ENCODE data around the gene EYA4.

EYA4 gene

DNA sequence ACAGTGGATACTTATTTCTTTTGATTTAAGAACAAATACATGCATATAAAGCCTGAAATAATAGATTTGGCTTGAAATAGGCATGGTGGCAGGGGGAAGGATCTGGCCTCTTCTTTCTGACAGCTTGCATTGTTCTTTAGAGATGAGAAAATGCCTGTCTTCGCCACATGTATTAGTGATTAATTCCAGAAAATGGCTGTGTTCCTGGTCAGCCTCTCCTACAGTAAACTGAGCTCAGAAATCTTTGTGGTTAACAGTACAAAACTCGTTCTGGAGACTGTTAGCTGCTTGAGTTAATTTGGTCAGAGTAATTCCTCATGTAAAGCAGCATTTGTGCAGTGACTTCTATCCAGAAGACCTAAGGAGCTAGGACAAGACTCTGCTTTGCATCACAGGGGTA is 151.5 kb downstream of the EYA4 start:
- H2BK5ac ChIP-seq (ENCODE audit: low read length) = no peak overlapping the region
- no peak overlapping the region for H2BK15ac ChIP-seq (ENCODE audit: low read length)
- no peak overlapping the region for H4K8ac ChIP-seq (ENCODE audit: low read depth, low read length)
- no peak overlapping the region for H2AK5ac ChIP-seq (ENCODE audit: low read depth, low read length)
- H3K79me1 ChIP-seq (ENCODE audit: low read depth, low read length) = no peaks in the 10 kb centered on the region
- H3K27ac ChIP-seq (replicated peaks; ENCODE audit: low read length) = no peak overlapping the region
- H3K4ac ChIP-seq (ENCODE audit: low read length) = no peak overlapping the region
- H3K9me3 ChIP-seq (replicated peaks in 1 of 2; ENCODE audit: control insufficient read depth in 2 of 2, insufficient read depth in 1 of 2, low read depth in 1 of 2, low read length in 2 of 2) = no peaks in the 10 kb centered on the region
- no peak overlapping the region for H3K4me3 ChIP-seq (ENCODE audit: low read length in 2 of 2)
- DNase-seq (ENCODE audit: low spot score) = no peak
- H2BK120ac ChIP-seq (ENCODE audit: low read depth, low read length) = no peak overlapping the region
- no peaks in the 10 kb centered on the region for H3K27me3 ChIP-seq (ENCODE audit: control insufficient read depth in 3 of 3, insufficient read depth in 3 of 3, low read depth in 1 of 3, low read length in 3 of 3)
- H2BK12ac ChIP-seq (ENCODE audit: low read length) = no peak overlapping the region
- H3K9ac ChIP-seq (ENCODE audit: low read depth, low read length, poor library complexity) = no peak overlapping the region
- H4K91ac ChIP-seq (ENCODE audit: low read depth, low read length, poor library complexity) = no peak overlapping the region
- no peak overlapping the region for H3K4me2 ChIP-seq (ENCODE audit: insufficient read depth, low read length, poor library complexity, severe bottlenecking)
- H3K36me3 ChIP-seq (replicated peaks in 1 of 2; ENCODE audit: control insufficient read depth in 2 of 2, insufficient read depth in 2 of 2, low read length in 2 of 2) = no peaks in the 10 kb centered on the region
- peaks cover 14 to 16% of the 10 kb centered on the region in 2 donors for H3K4me1 ChIP-seq (ENCODE audit: control insufficient read depth in 2 of 2, insufficient read depth in 1 of 2, low read depth in 1 of 2, low read length in 2 of 2)
- no CpG with 5 or more reads among the region's 2 CpGs for WGBS, 2 donors (ENCODE audit: extremely low coverage in 2 of 2, insufficient read length in 2 of 2, insufficient replicate concordance in 1 of 2)
- H3K18ac ChIP-seq (ENCODE audit: low read length) = no peak overlapping the region
- H3K14ac ChIP-seq (ENCODE audit: low read length) = no peak overlapping the region
- H3K23ac ChIP-seq (ENCODE audit: low read depth, low read length, poor library complexity) = no peak overlapping the region
- H2AFZ ChIP-seq (ENCODE audit: low read length) = peak overlapping the region; percentile 67

DNA sequence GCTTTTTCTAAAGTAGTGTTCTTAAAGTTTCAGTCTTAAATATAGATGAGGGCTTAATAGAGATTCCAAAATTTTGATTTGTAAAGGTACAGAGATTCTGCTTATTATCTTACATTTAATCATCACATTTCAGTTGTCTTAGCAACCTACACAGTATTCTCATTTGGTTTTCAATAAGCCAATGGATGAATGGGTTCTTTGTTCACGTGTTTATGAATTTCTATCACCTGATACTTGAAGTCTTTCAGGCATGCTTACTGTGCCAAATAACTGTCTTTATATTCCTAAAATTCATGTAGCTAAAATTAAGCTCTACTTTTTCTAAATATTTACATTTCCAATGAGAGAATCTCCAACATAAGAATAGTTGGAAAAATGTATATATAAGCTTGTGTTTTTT is 152.7 kb downstream of the EYA4 start:
- H3K4me3 ChIP-seq (ENCODE audit: low read length in 2 of 2) = no peak overlapping the region
- no peak overlapping the region for H3K4me2 ChIP-seq (ENCODE audit: insufficient read depth, low read length, poor library complexity, severe bottlenecking)
- peaks cover 12 to 16% of the 10 kb centered on the region in 2 donors for H3K4me1 ChIP-seq (ENCODE audit: control insufficient read depth in 2 of 2, insufficient read depth in 1 of 2, low read depth in 1 of 2, low read length in 2 of 2)
- no peak overlapping the region for H3K27ac ChIP-seq (replicated peaks; ENCODE audit: low read length)
- no peak overlapping the region for H2BK15ac ChIP-seq (ENCODE audit: low read length)
- no peak overlapping the region for H2BK120ac ChIP-seq (ENCODE audit: low read depth, low read length)
- no peak overlapping the region for H3K14ac ChIP-seq (ENCODE audit: low read length)
- DNase-seq (ENCODE audit: low spot score) = no peak
- no peaks in the 10 kb centered on the region for H3K79me1 ChIP-seq (ENCODE audit: low read depth, low read length)
- H4K91ac ChIP-seq (ENCODE audit: low read depth, low read length, poor library complexity) = no peak overlapping the region
- no peak overlapping the region for H2AK5ac ChIP-seq (ENCODE audit: low read depth, low read length)
- H2AFZ ChIP-seq (ENCODE audit: low read length) = no peak overlapping the region
- no peaks in the 10 kb centered on the region for H3K36me3 ChIP-seq (replicated peaks in 1 of 2; ENCODE audit: control insufficient read depth in 2 of 2, insufficient read depth in 2 of 2, low read length in 2 of 2)
- no peak overlapping the region for H3K23ac ChIP-seq (ENCODE audit: low read depth, low read length, poor library complexity)
- no CpG with 5 or more reads among the region's 1 CpG for WGBS, 2 donors (ENCODE audit: extremely low coverage in 2 of 2, insufficient read length in 2 of 2, insufficient replicate concordance in 1 of 2)
- no peak overlapping the region for H3K4ac ChIP-seq (ENCODE audit: low read length)
- H3K9me3 ChIP-seq (replicated peaks in 1 of 2; ENCODE audit: control insufficient read depth in 2 of 2, insufficient read depth in 1 of 2, low read depth in 1 of 2, low read length in 2 of 2) = no peaks in the 10 kb centered on the region
- H3K9ac ChIP-seq (ENCODE audit: low read depth, low read length, poor library complexity) = no peak overlapping the region
- H2BK12ac ChIP-seq (ENCODE audit: low read length) = no peak overlapping the region
- H2BK5ac ChIP-seq (ENCODE audit: low read length) = no peak overlapping the region
- H4K8ac ChIP-seq (ENCODE audit: low read depth, low read length) = no peak overlapping the region
- no peaks in the 10 kb centered on the region for H3K27me3 ChIP-seq (ENCODE audit: control insufficient read depth in 3 of 3, insufficient read depth in 3 of 3, low read depth in 1 of 3, low read length in 3 of 3)
- H3K18ac ChIP-seq (ENCODE audit: low read length) = no peak overlapping the region

DNA sequence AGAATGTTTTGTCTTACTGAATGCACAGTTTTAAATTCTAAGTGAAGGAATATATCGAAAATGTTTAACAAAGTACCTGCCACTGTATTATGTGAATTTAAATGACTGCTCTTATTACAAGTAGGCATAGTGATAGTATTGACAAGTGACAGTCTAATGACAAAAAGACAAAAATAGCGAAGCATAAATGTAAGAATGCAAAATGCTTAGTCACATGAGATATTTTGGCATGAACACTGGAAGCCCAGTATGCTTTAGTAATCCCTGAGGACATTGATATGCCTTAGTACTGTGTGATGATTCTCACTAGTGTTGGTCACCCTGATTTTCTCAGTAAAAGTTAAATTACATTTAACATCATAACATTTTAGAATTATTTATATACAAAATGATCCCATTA is 153.5 kb downstream of the EYA4 start:
- no peak overlapping the region for H3K14ac ChIP-seq (ENCODE audit: low read length)
- no peak overlapping the region for H2BK12ac ChIP-seq (ENCODE audit: low read length)
- H3K4me3 ChIP-seq (ENCODE audit: low read length in 2 of 2) = no peak overlapping the region
- H3K4me2 ChIP-seq (ENCODE audit: insufficient read depth, low read length, poor library complexity, severe bottlenecking) = no peak overlapping the region
- no peak overlapping the region for H3K27ac ChIP-seq (replicated peaks; ENCODE audit: low read length)
- H2BK5ac ChIP-seq (ENCODE audit: low read length) = no peak overlapping the region
- H3K18ac ChIP-seq (ENCODE audit: low read length) = no peak overlapping the region
- H2BK15ac ChIP-seq (ENCODE audit: low read length) = no peak overlapping the region
- peaks cover 9 to 16% of the 10 kb centered on the region in 2 donors for H3K4me1 ChIP-seq (ENCODE audit: control insufficient read depth in 2 of 2, insufficient read depth in 1 of 2, low read depth in 1 of 2, low read length in 2 of 2)
- H2AFZ ChIP-seq (ENCODE audit: low read length) = no peak overlapping the region
- H3K9ac ChIP-seq (ENCODE audit: low read depth, low read length, poor library complexity) = no peak overlapping the region
- no peaks in the 10 kb centered on the region for H3K36me3 ChIP-seq (replicated peaks in 1 of 2; ENCODE audit: control insufficient read depth in 2 of 2, insufficient read depth in 2 of 2, low read length in 2 of 2)
- H3K27me3 ChIP-seq (ENCODE audit: control insufficient read depth in 3 of 3, insufficient read depth in 3 of 3, low read depth in 1 of 3, low read length in 3 of 3) = no peaks in the 10 kb centered on the region
- no peak for DNase-seq (ENCODE audit: low spot score)
- H2BK120ac ChIP-seq (ENCODE audit: low read depth, low read length) = no peak overlapping the region
- H3K79me1 ChIP-seq (ENCODE audit: low read depth, low read length) = no peaks in the 10 kb centered on the region
- H3K9me3 ChIP-seq (replicated peaks in 1 of 2; ENCODE audit: control insufficient read depth in 2 of 2, insufficient read depth in 1 of 2, low read depth in 1 of 2, low read length in 2 of 2) = no peaks in the 10 kb centered on the region
- no peak overlapping the region for H3K4ac ChIP-seq (ENCODE audit: low read length)
- H2AK5ac ChIP-seq (ENCODE audit: low read depth, low read length) = no peak overlapping the region
- no peak overlapping the region for H4K8ac ChIP-seq (ENCODE audit: low read depth, low read length)
- no CpG with 5 or more reads among the region's 2 CpGs for WGBS, 2 donors (ENCODE audit: extremely low coverage in 2 of 2, insufficient read length in 2 of 2, insufficient replicate concordance in 1 of 2)
- H4K91ac ChIP-seq (ENCODE audit: low read depth, low read length, poor library complexity) = no peak overlapping the region
- no peak overlapping the region for H3K23ac ChIP-seq (ENCODE audit: low read depth, low read length, poor library complexity)

DNA sequence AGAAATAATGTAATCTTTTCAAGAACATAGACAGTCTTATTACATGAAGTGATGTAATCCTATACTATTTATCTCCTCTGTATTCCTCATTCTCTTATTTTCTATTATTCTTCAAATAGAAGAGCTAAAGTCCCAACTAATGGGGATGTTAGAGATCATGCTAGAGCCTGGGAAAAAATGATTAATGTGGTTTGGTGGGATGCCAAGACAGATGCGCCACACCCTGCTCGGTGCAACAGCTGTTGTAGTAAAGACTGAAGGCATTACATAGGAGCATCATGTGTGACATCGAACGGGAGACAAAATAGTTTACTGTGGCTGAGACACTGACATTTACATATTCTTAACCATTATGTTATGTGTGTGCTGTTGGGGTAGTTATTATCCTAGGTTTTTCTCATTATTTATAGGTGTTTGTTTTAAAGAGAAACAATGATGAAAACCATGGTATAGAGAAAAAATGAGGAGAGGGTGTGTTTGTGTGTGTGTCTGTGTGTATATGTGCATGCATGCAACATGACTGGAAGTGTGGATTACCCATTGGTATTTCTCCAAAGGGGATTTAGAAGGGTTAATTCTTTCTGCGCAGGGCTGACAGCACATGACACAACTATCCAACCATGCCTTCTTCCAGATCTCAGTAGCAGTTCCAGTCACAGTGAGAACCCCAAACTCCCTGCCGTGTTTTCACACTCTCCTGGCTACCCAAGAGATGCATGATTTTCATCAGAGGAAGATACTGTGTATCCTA is 155.3 kb downstream of the EYA4 start:
- Histone ChIP-seq H4K91ac (ENCODE audit: low read depth, low read length, poor library complexity) (no peak overlapping the region), H2BK5ac (ENCODE audit: low read length) (no peak overlapping the region), H2BK12ac (ENCODE audit: low read length) (no peak overlapping the region), H3K9ac (ENCODE audit: low read depth, low read length, poor library complexity) (no peak overlapping the region), H3K4me2 (ENCODE audit: insufficient read depth, low read length, poor library complexity, severe bottlenecking) (no peak overlapping the region), H2AK5ac (ENCODE audit: low read depth, low read length) (no peak overlapping the region), H3K14ac (ENCODE audit: low read length) (no peak overlapping the region), H3K4me1 (ENCODE audit: control insufficient read depth in 2 of 2, insufficient read depth in 1 of 2, low read depth in 1 of 2, low read length in 2 of 2) (peaks cover 9 to 16% of the 10 kb centered on the region in 2 donors), H3K27ac (replicated peaks; ENCODE audit: low read length) (no peak overlapping the region), H2BK120ac (ENCODE audit: low read depth, low read length) (no peak overlapping the region), H2AFZ (ENCODE audit: low read length) (no peak overlapping the region), H3K9me3 (replicated peaks in 1 of 2; ENCODE audit: control insufficient read depth in 2 of 2, insufficient read depth in 1 of 2, low read depth in 1 of 2, low read length in 2 of 2) (no peaks in the 10 kb centered on the region), H3K36me3 (replicated peaks in 1 of 2; ENCODE audit: control insufficient read depth in 2 of 2, insufficient read depth in 2 of 2, low read length in 2 of 2) (no peaks in the 10 kb centered on the region), H4K8ac (ENCODE audit: low read depth, low read length) (no peak overlapping the region), H3K18ac (ENCODE audit: low read length) (no peak overlapping the region), H3K79me1 (ENCODE audit: low read depth, low read length) (no peaks in the 10 kb centered on the region), H3K23ac (ENCODE audit: low read depth, low read length, poor library complexity) (no peak overlapping the region), H3K4ac (ENCODE audit: low read length) (no peak overlapping the region), H3K4me3 (ENCODE audit: low read length in 2 of 2) (no peak overlapping the region), H2BK15ac (ENCODE audit: low read length) (no peak overlapping the region), H3K27me3 (ENCODE audit: control insufficient read depth in 3 of 3, insufficient read depth in 3 of 3, low read depth in 1 of 3, low read length in 3 of 3) (no peaks in the 10 kb centered on the region)
- no CpG with 5 or more reads among the region's 6 CpGs for WGBS, 2 donors (ENCODE audit: extremely low coverage in 2 of 2, insufficient read length in 2 of 2, insufficient replicate concordance in 1 of 2)
- DNase-seq (ENCODE audit: low spot score) = no peak
